Epithelial cell of proximal tubule (primary cell): ENCODE measurements around the gene RMND1. TPM values are rescaled to one million over a fixed set of nuclear protein-coding genes. Genes with fewer than 3 reads are reported as not detected.

ENCODE experiments used
- DNase-seq: peaks from one replicate; pipeline ENCODE4 v3.0.0-alpha.2; 2011; ENCODE audit warnings: low read depth
- H3K4me3 ChIP-seq: 2 replicates; pipeline ENCODE4 v1.5.1; 2011; ENCODE audit warnings: low read depth, mild to moderate bottlenecking, low read length
- total RNA-seq: library from RNA; depleted of rRNA; stranded (reverse); fragments of >200 nt; gene quantifications from 2 replicates; pipeline ENCODE4 v1.2.3, GENCODE V29; 2015
- TF ChIP-seq, protein P1 (sequence below): conservative IDR thresholded peaks from 2 replicates; pipeline ENCODE4 v1.5.1; 2012; ENCODE audit warnings: low read depth, mild to moderate bottlenecking, low read length

RMND1 gene
- total RNA-seq, 1 donor from 2014 or later: 24.7 TPM

GRCh38 chr6:151379933-151380847, 71.7 kb downstream of the RMND1 start:
- no peak overlapping the region for H3K4me3 ChIP-seq
- TF ChIP-seq, protein P1, sequence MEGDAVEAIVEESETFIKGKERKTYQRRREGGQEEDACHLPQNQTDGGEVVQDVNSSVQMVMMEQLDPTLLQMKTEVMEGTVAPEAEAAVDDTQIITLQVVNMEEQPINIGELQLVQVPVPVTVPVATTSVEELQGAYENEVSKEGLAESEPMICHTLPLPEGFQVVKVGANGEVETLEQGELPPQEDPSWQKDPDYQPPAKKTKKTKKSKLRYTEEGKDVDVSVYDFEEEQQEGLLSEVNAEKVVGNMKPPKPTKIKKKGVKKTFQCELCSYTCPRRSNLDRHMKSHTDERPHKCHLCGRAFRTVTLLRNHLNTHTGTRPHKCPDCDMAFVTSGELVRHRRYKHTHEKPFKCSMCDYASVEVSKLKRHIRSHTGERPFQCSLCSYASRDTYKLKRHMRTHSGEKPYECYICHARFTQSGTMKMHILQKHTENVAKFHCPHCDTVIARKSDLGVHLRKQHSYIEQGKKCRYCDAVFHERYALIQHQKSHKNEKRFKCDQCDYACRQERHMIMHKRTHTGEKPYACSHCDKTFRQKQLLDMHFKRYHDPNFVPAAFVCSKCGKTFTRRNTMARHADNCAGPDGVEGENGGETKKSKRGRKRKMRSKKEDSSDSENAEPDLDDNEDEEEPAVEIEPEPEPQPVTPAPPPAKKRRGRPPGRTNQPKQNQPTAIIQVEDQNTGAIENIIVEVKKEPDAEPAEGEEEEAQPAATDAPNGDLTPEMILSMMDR: no peak
- no peak for DNase-seq

GRCh38 chr6:151377095-151377494, 74.8 kb downstream of the RMND1 start:
- TF ChIP-seq, protein P1: no peak
- H3K4me3 ChIP-seq: no peak overlapping the region

GRCh38 chr6:151376440-151376839, 75.5 kb downstream of the RMND1 start:
- TF ChIP-seq, protein P1: no peak
- DNase-seq: no peak

More at GRCh38 chr6:151377095-151377494, 74.8 kb downstream of the RMND1 start:
- no peak for DNase-seq

GRCh38 chr6:151375833-151376232, 76.1 kb downstream of the RMND1 start:
- no peak overlapping the region for H3K4me3 ChIP-seq
- TF ChIP-seq, protein P1: no peak

More at GRCh38 chr6:151376440-151376839, 75.5 kb downstream of the RMND1 start:
- H3K4me3 ChIP-seq: no peak overlapping the region

DNA sequence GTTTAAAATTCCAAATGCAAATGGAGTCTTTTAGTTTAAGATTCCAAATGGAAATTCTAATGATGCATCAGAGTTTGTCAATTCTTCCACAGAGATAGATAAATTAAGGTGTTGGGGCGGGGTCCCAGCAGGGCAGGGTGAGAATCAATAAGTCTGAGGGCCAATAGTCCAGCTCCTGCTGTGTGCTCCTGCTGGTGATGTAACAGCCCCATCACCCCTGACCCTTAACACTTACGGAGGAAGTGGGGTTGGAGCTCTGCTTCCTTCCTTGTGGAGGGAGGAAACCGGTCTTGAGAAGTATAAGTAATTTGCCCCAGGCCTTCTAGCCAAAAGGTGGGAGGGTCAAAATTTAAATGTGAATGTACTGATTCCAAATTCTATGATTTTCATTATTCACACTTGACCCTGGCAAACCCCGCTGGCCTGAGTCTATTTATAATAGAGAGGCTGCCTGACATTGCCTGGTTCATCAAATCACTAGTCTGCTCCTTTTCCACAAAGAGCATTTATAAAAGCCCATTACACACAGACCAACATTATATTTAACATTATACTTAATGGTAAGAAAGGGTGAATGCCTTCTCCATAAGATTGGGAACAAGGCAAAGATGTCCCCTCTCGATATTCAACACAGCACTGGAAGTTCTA, 77.8 kb downstream of the RMND1 start:
- no peak overlapping the region for H3K4me3 ChIP-seq
- no peak for DNase-seq
- TF ChIP-seq, protein P1: no peak

More at GRCh38 chr6:151375833-151376232, 76.1 kb downstream of the RMND1 start:
- no peak for DNase-seq

- no peak overlapping the region for H3K4me3 ChIP-seq
- TF ChIP-seq, protein P1: no peak
- DNase-seq: no peak
These were observed 79.8 kb downstream of the RMND1 start for GRCh38 chr6:151372164-151372563.
